LNCAP (cell line): ENCODE results near the gene MPZL3.

Experiments used
- TF ChIP-seq, protein P1 (sequence below): fragments of 450-650 bp; IDR thresholded peaks from 2 replicates; pipeline ENCODE4 v1.5.1; 2017; ENCODE audit warnings: mild to moderate bottlenecking

MPZL3 gene

DNA sequence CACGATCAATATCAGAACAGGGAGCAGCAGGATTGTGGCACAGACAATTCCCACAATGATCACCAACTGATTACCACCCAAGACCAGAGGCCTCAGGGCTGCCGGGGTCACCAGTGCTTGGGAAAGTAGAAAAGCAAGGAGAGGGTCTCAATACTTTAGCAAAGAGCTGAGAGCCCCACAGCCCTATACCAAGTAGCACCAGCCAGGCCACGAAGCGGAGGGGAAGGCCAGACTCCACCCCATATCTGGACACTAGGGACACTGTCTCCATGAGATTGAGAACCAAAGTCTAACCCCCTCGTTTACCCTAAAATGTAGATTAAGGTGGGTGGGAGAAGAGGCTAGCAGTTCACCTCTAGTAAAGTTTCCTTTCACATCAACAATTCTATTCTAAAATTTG lies 51.7 kb downstream of the MPZL3 start:
- TF ChIP-seq, protein P1, sequence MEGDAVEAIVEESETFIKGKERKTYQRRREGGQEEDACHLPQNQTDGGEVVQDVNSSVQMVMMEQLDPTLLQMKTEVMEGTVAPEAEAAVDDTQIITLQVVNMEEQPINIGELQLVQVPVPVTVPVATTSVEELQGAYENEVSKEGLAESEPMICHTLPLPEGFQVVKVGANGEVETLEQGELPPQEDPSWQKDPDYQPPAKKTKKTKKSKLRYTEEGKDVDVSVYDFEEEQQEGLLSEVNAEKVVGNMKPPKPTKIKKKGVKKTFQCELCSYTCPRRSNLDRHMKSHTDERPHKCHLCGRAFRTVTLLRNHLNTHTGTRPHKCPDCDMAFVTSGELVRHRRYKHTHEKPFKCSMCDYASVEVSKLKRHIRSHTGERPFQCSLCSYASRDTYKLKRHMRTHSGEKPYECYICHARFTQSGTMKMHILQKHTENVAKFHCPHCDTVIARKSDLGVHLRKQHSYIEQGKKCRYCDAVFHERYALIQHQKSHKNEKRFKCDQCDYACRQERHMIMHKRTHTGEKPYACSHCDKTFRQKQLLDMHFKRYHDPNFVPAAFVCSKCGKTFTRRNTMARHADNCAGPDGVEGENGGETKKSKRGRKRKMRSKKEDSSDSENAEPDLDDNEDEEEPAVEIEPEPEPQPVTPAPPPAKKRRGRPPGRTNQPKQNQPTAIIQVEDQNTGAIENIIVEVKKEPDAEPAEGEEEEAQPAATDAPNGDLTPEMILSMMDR = no peak

DNA sequence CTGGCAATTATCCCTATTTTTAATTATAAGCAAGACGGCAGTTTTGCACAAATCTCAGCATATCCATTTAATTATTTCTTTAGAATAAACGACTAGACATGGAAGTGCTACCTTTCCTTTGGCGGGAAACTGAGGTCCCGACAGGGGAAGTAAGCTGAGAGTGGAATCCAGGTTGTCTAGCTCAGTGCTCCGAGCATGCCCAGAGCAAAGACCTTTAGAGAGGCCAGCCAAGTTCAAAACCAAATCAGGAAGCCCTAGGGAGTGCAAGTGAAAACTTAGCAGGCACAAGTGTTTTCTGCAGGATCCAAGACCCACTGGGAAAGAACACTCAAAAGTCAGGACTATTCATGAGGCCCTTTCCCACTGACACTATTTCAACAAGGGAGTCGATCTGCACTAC lies 53.0 kb downstream of the MPZL3 start:
- TF ChIP-seq, protein P1 = no peak

DNA sequence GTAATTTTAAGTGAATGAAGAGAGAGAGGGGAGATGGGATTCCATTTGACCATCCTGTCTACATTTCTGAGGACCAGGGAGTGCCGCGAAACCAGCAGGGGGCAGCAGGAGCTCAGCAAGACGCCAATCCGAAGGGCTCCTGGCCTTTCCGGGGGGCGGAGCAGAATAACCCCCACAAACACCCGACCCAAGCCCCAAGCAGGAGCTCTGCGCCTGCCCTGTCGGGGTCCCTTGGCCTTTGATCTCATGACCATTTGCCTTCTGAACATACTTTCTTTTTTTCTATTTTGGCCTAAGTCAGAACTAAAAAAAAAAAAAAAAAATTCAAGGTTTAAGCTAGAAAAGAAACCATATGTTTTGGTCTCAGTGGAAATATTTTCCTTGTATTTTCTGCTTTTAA lies 53.8 kb downstream of the MPZL3 start:
- TF ChIP-seq, protein P1 = peak; percentile 88

DNA sequence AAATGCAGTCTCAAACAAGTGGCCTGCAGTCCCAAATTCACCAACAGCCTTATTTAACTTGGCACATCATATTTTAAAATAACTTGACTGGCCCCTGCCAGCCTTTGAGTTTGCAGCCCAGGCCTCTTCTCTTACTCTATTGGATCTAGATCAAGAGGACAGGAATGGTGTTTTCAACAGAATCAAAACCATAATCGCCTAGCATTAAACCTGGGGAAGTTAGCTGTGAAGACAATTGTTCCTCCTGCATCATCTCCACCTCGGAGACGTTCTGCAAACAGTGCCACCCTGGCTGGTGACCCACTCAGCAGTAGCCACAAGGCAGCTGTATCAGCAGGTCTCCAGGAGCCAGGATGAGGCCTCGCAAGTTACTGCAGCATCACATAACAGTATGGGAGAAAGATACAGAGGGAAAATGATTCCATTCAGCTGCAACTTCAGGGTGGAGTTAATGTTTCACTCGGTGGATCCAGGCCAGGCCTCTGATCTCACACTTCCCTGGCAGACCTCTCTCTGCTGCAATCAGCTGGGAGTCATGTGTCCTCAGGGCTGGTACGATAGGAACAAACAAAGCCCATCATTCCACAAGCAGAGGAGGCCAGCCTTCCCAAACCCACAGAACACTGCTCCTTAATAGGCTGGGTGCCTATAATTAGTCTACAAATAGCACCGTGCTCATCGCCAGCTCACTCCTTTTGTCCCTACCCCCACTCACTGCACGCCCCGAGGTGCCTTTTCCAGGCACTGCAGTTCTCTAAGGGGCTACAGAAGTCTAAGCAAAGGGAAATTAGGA lies 57.1 kb downstream of the MPZL3 start:
- TF ChIP-seq, protein P1 = no peak

DNA sequence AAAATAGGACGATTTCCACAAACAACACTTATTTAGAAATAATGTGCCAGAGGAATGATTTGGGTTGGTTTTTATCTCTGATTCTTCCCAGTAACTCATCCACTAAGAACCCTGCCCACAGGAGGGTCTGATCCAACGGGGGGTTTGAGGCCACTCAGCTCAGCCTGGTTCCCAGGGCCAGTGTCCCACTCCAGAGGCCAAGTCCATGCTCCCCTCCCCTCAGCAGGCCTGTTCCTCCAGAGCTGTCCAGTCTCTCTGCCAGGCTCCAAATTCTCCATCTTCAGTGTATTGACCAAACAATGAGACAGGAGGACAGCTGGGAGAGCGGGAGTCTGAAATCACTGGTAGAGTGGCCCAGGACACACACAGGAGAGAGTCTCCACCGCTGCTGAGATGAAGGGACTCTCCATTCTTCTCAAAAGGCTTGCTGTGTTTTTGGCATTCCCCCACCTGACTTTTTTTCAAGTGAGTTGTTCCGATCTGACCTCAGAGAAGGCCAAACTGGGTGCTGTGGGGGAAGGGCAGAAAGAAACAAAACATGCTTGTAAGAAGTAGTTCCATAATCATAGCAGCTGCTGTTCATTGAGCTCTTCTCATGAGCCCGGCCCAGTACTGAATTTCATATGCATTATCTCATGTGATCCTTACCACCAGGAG lies 58.1 kb downstream of the MPZL3 start:
- TF ChIP-seq, protein P1 = no peak

DNA sequence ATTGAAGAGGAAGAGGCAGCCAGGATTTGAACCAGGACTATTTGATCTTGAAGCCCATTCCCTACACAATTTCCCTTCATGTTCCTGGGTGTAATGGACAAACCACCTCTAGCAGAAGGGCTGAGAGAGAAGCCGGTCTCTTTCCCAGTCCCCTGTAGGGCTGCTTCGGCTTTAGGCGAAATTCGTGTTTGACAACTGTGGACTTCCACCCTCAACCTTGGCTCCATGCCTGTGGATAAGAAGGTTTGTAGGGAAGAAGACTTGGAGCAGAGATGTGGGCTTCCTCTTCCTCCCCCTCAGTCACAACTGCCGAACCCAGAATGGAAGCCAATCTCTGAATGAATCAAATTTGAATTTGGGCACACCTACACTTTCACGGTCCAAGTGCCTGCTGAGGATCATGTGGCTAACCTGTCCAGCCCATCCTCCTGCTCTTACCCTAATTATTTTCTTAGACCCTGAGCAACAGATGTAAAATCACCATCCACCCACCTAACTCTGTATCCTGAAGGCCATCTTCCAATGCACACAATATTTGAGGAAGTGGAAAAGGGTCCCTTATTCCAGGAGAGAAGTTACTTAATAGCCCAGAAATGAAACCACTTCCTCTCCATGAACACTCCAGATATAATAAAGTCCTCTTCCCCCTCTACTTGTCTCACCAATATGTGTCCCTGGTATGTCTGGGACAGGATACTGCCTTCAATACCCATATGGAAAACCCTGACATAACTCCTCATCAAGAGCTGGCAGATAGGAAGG lies 65.6 kb downstream of the MPZL3 start:
- TF ChIP-seq, protein P1 = no peak

DNA sequence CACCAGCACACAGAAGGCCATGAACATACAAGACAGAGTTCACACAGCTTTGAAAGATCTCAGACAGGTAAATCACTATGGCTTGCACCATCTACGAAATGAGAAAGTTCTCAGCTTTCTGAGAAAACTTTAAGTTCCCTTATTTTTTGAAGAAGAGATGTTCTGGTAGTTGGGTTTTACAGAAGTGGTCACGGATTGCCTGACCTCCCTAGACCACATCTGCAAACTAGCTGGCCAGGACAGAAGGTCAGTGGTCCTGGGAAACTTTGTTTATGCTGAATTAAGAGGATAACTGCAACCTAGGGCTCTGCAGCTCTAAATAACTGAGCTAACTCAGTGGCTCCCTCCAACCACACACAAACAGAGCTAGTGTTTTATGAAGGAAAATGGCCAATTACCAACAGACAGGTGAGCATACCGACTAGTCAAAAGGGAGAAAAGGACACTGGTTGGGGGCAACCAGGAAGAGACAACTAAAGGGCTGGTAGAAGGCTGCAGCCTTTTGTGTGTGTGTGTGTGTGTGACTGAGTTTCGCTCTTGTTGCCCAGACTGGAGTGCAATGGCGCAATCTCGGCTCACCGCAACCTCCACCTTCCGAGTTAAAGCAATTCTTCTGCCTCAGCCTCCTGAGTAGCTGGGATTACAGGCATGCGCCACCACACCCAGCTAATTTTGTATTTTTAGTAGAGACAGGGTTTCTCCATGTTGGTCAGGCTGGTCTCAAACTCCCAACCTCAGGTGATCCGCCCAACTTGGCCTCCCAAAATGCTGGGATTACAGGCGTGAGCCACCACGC lies 67.2 kb downstream of the MPZL3 start:
- TF ChIP-seq, protein P1 = no peak
